GM21723 (cell line): ENCODE results near the gene PACS2.

Source experiments
- ATAC-seq: cut with Tn5 transposase; IDR thresholded peaks from one replicate; pipeline ENCODE4 v1.9.1; 2021; ENCODE audit warnings: mild to moderate bottlenecking, moderate library complexity; ENCODE audit not compliant: unreplicated experiment

Gene PACS2

GRCh38 chr14:105419195-105420091 lies 104.9 kb downstream of the PACS2 start, which contains the start of gene MTA1:
MTA1 (plus strand) TSS chr14:105419827; CDS start chr14:105420036, 209 bp downstream.
- peak; percentile 56 for ATAC-seq

GRCh38 chr14:105420101-105420973 lies 105.8 kb downstream of the PACS2 start:
- ATAC-seq = no peak

GRCh38 chr14:105420974-105421674 lies 106.6 kb downstream of the PACS2 start:
- ATAC-seq = no peak

- ATAC-seq = no peak
Measured at GRCh38 chr14:105421723-105422615, 107.4 kb downstream of the PACS2 start.

- no peak for ATAC-seq
Measured at GRCh38 chr14:105422695-105423487, 108.3 kb downstream of the PACS2 start.

GRCh38 chr14:105423488-105424195 lies 109.1 kb downstream of the PACS2 start:
- no peak for ATAC-seq

- ATAC-seq = no peak
Measured at GRCh38 chr14:105424861-105425260, 110.3 kb downstream of the PACS2 start.

GRCh38 chr14:105425823-105426247 lies 111.3 kb downstream of the PACS2 start:
- ATAC-seq = no peak

- no peak for ATAC-seq
Measured at GRCh38 chr14:105426416-105427130, 112.0 kb downstream of the PACS2 start.

GRCh38 chr14:105427412-105427811 lies 112.9 kb downstream of the PACS2 start:
- ATAC-seq = no peak

- ATAC-seq = no peak
Measured at GRCh38 chr14:105427936-105428485, 113.5 kb downstream of the PACS2 start.

GRCh38 chr14:105430042-105430441 lies 115.5 kb downstream of the PACS2 start:
- no peak for ATAC-seq

GRCh38 chr14:105430565-105430964 lies 116.0 kb downstream of the PACS2 start:
- no peak for ATAC-seq

GRCh38 chr14:105431256-105431655 lies 116.7 kb downstream of the PACS2 start:
- no peak for ATAC-seq

GRCh38 chr14:105432657-105433056 lies 118.1 kb downstream of the PACS2 start:
- no peak for ATAC-seq

GRCh38 chr14:105433161-105433605 lies 118.6 kb downstream of the PACS2 start:
- ATAC-seq = no peak

- no peak for ATAC-seq
Measured at GRCh38 chr14:105436402-105436801, 121.9 kb downstream of the PACS2 start.
